B cell (primary cell): ENCODE data around the gene RSPH6A.

ENCODE experiments used
- EZH2 ChIP-seq: IDR thresholded peaks from 2 replicates; pipeline ENCODE4 v1.6.1; 2012; ENCODE audit warnings: borderline replicate concordance, low read depth, mild to moderate bottlenecking, moderate library complexity, low read length; ENCODE audit not compliant: insufficient read depth, poor library complexity, severe bottlenecking
- TF ChIP-seq, protein P1 (sequence below): fragments of 200-600 bp; IDR thresholded peaks from one replicate; pipeline ENCODE4 v1.8.0; 2022; ENCODE audit warnings: antibody characterized with exemption, mild to moderate bottlenecking

DNA sequence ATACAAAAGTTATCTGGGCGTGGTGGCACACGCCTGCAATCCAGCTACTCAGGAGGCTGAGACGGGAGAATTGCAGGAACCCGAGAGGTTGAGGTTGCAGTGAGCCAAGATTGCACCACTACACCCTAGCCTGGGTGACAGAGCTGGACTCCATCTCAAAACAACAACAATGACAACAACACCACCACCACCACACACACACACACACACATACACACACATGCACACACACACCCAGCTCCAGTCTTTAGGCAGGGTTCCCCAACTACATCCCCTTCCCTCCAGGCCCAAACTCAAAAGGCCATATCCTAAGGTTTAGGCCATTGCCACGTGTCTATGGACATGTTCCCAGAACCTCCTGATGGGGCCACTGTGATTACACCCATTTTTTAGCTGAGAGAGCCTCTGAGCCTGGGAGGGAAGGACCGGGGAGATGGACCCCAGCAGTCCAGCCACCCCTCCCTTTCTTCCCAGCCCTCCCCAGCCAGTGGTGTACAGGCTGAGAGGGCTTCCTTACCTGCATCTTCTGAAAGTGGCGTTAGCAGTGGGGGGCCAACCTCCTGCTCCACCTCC is 13.4 kb downstream of the RSPH6A start:
- TF ChIP-seq, protein P1, sequence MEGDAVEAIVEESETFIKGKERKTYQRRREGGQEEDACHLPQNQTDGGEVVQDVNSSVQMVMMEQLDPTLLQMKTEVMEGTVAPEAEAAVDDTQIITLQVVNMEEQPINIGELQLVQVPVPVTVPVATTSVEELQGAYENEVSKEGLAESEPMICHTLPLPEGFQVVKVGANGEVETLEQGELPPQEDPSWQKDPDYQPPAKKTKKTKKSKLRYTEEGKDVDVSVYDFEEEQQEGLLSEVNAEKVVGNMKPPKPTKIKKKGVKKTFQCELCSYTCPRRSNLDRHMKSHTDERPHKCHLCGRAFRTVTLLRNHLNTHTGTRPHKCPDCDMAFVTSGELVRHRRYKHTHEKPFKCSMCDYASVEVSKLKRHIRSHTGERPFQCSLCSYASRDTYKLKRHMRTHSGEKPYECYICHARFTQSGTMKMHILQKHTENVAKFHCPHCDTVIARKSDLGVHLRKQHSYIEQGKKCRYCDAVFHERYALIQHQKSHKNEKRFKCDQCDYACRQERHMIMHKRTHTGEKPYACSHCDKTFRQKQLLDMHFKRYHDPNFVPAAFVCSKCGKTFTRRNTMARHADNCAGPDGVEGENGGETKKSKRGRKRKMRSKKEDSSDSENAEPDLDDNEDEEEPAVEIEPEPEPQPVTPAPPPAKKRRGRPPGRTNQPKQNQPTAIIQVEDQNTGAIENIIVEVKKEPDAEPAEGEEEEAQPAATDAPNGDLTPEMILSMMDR, result no peak
- TF ChIP-seq EZH2, result no peak
